Fibroblast of skin of right quadriceps (primary cell): ENCODE data around the gene B4GAT1.
"Not testable (repeated sequence)": the region's sequence is repeated elsewhere in the genome, so short reads cannot be mapped to it uniquely, and the experiment has no call there.

Source experiments
- DNase-seq: peaks from one replicate; pipeline ENCODE4 v3.0.0-alpha.2; 2013

The B4GAT1 gene

GRCh38 chr11:66320289-66320688, 27.1 kb downstream of the B4GAT1 start:
- DNase-seq, result not testable (repeated sequence)

- DNase-seq, result no peak
These were observed 28.8 kb downstream of the B4GAT1 start for GRCh38 chr11:66318600-66318970.

- DNase-seq, result peak; percentile 93
These were observed 29.5 kb downstream of the B4GAT1 start for GRCh38 chr11:66317723-66318599.

GRCh38 chr11:66317322-66317722, 30.1 kb downstream of the B4GAT1 start:
- peak; percentile 85 for DNase-seq

GRCh38 chr11:66316849-66317251, 30.6 kb downstream of the B4GAT1 start, which contains the start of gene CD248:
Gene CD248, minus strand, starts transcription at chr11:66317044. Its CDS starts 17 bp downstream, at chr11:66317027.
- DNase-seq, result peak; percentile 94

- DNase-seq, result no peak
These were observed 31.3 kb downstream of the B4GAT1 start for GRCh38 chr11:66315921-66316811.

- no peak for DNase-seq
These were observed 31.9 kb downstream of the B4GAT1 start for GRCh38 chr11:66315498-66315885.

- DNase-seq, result no peak
These were observed 32.6 kb downstream of the B4GAT1 start for GRCh38 chr11:66314561-66315497.

- DNase-seq, result no peak
These were observed 33.3 kb downstream of the B4GAT1 start for GRCh38 chr11:66314186-66314501.

- peak; percentile 55 for DNase-seq
These were observed 33.9 kb downstream of the B4GAT1 start for GRCh38 chr11:66313321-66314185.

- peak; percentile 100 for DNase-seq
These were observed 34.7 kb downstream of the B4GAT1 start for GRCh38 chr11:66312549-66313320.

GRCh38 chr11:66311965-66312548, 35.4 kb downstream of the B4GAT1 start:
- DNase-seq, result peak; percentile 90

GRCh38 chr11:66311470-66311964, 35.9 kb downstream of the B4GAT1 start:
- no peak for DNase-seq

- DNase-seq, result not testable (repeated sequence)
These were observed 36.5 kb downstream of the B4GAT1 start for GRCh38 chr11:66310803-66311440.

GRCh38 chr11:66310324-66310723, 37.1 kb downstream of the B4GAT1 start:
- no peak for DNase-seq

GRCh38 chr11:66309475-66309874, 38.0 kb downstream of the B4GAT1 start:
- DNase-seq, result no peak

GRCh38 chr11:66302656-66303055, 44.8 kb downstream of the B4GAT1 start:
- DNase-seq, result no peak

- DNase-seq, result no peak
These were observed 48.2 kb downstream of the B4GAT1 start for GRCh38 chr11:66299186-66299585.

- no peak for DNase-seq
These were observed 49.8 kb downstream of the B4GAT1 start for GRCh38 chr11:66297610-66298009.
